Activated CD8-positive, alpha-beta T cell treated with anti-CD3 and anti-CD28 coated beads for 36 hours (primary cell): ENCODE results near the gene AQP1. TPM values are rescaled to one million over a fixed set of nuclear protein-coding genes. Genes with fewer than 3 reads are reported as not detected.

Source experiments
- ATAC-seq: fragments of 200-7000 bp; cut with Tn5 transposase; one replicate; pipeline ENCODE4 v1.10.0; 2021; ENCODE audit warnings: mild to moderate bottlenecking, moderate library complexity
- CTCF ChIA-PET: fragments of 350-600 bp; sonication (Branson Sonifier 250); formaldehyde crosslinking; loops from one replicate; lab custom pipeline; 2021; ENCODE audit warnings: antibody characterized with exemption; lab: Charles Lee
- POLR2A ChIA-PET: fragments of 350-600 bp; sonication (Branson Sonifier 250); formaldehyde crosslinking; loops from one replicate; lab custom pipeline; 2021; ENCODE audit warnings: antibody characterized with exemption; lab: Charles Lee
- DNase-seq: peaks from one replicate; pipeline ENCODE4 v3.0.0-alpha.2; 2020
- H3K27ac Mint-ChIP-seq: one replicate; pipeline ENCODE4 v1.8.0; 2021; ENCODE audit warnings: mild to moderate bottlenecking, mixed read lengths
- H3K27me3 Mint-ChIP-seq: one replicate; pipeline ENCODE4 v1.8.0; 2021; ENCODE audit warnings: mixed read lengths
- H3K36me3 Mint-ChIP-seq: one replicate; pipeline ENCODE4 v1.8.0; 2021; ENCODE audit warnings: low read depth, mixed read lengths
- H3K4me1 Mint-ChIP-seq: one replicate; pipeline ENCODE4 v1.8.0; 2021; ENCODE audit warnings: low read depth, mixed read lengths
- H3K4me3 Mint-ChIP-seq: one replicate; pipeline ENCODE4 v1.8.0; 2021; ENCODE audit warnings: mild to moderate bottlenecking, moderate library complexity, mixed read lengths
- H3K9me3 Mint-ChIP-seq: one replicate; pipeline ENCODE4 v1.8.0; 2021; ENCODE audit warnings: mixed read lengths
- CTCF ChIP-seq: fragments of 200-600 bp; IDR thresholded peaks from one replicate; pipeline ENCODE4 v1.8.0; 2022; ENCODE audit warnings: antibody characterized with exemption, mild to moderate bottlenecking
- intact Hi-C: fragments of 100-400 bp; cut with micrococcal nuclease; formaldehyde crosslinking; loops from one replicate; pipeline ENCODE4 v1.10.0; 2022
- total RNA-seq, 2 experiments: library from RNA; stranded (reverse); gene quantifications; one replicate each; pipeline ENCODE4 v1.2.3, GENCODE V29; 2021

AQP1 gene
- total RNA-seq, 2 experiments from 2014 or later: 0.22 to 0.27 TPM

DNA sequence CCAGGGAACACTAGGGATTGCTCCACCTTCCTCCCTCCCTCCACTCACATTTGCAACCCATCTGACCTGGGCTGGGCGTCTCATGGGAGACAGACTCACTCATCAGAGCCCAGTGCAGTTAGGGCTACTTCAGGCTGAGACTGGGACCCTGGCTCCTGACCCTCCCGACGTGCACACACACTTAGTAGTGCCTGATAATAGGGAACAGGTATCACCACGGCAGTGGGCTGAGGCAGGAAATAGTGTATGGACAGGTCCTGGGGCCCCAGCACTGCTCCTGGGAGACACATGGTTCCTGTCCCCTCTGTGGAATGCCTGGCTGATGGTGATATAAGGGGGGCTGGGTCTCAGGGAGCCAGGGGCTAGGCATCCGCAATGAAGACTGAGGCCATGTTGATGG is 14.3 kb downstream of the AQP1 start:
- TF ChIP-seq CTCF: no peak
- Mint-ChIP-seq H3K4me1 (no peaks in the 10 kb centered on the region), H3K27me3 (no peaks in the 10 kb centered on the region), H3K27ac (no peak overlapping the region), H3K36me3 (no peaks in the 10 kb centered on the region), H3K4me3 (no peak overlapping the region), H3K9me3 (peaks cover 3% of the 10 kb centered on the region)
- POLR2A ChIA-PET: no interaction called here
- no peak for DNase-seq
- CTCF ChIA-PET: no interaction called here
- ATAC-seq: no peak
- intact Hi-C loops: no loop called here

DNA sequence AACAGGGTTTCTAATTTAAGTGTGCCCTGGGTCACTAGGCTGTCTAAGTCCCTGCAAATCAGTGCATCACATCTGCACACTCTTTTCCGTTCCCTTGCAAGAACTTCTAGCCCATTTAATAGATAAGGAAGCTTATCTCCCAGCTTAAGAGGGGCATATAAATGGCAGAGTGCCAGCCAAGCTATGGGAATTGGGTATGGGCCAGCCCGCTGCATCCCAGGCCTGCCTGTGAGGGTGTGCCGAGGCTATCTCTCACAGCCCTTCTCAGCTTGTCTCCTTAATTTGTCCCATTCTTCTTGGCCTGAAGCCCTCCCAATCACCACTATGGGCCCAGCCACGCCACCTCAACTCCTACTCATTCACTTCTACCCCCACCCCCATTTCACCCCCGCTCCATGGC is 14.7 kb downstream of the AQP1 start:
- Mint-ChIP-seq H3K4me1 (no peaks in the 10 kb centered on the region), H3K9me3 (peaks cover 3% of the 10 kb centered on the region), H3K27ac (no peak overlapping the region), H3K36me3 (no peaks in the 10 kb centered on the region), H3K27me3 (no peaks in the 10 kb centered on the region), H3K4me3 (no peak overlapping the region)
- ChIA-PET POLR2A (no interaction called here), CTCF (no interaction called here)
- TF ChIP-seq CTCF: no peak
- DNase-seq (no peak), ATAC-seq (no peak)
- intact Hi-C loops: no loop called here

DNA sequence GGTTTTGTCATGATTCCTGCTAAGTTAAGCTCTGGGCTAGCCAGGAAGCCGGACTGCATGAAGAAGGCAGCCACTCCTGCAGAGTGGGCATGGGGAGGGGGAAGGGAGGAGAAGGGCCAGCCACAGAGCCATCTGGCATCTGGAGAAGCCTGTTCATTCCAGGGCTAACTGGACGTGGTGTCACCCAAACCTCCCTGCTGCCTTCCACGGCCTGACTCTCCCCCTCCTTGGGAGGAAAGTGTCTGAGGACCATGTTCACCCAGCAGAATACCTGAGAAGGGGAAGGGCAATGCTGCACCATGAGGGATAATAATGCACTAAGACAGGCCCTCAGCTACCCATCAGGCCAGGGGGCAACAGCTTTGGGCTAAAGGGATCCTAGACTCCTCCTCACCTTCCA is 15.4 kb downstream of the AQP1 start:
- Mint-ChIP-seq H3K9me3 (peaks cover 3% of the 10 kb centered on the region), H3K36me3 (no peaks in the 10 kb centered on the region), H3K4me3 (no peak overlapping the region), H3K27ac (no peak overlapping the region), H3K27me3 (no peaks in the 10 kb centered on the region), H3K4me1 (no peaks in the 10 kb centered on the region)
- DNase-seq: no peak
- ATAC-seq: no peak
- ChIA-PET POLR2A (no interaction called here), CTCF (no interaction called here)
- intact Hi-C loops: no loop called here
- TF ChIP-seq CTCF: no peak

GRCh38 chr7:30927559-30927958 is 15.9 kb downstream of the AQP1 start:
- H3K27ac Mint-ChIP-seq: no peak overlapping the region
- ChIA-PET POLR2A (no interaction called here), CTCF (no interaction called here)

More at GRCh38 chr7:30927559-30927958, 15.9 kb downstream of the AQP1 start:
- Mint-ChIP-seq H3K4me3 (no peak overlapping the region), H3K4me1 (no peaks in the 10 kb centered on the region), H3K27me3 (no peaks in the 10 kb centered on the region), H3K9me3 (peaks cover 3% of the 10 kb centered on the region), H3K36me3 (no peaks in the 10 kb centered on the region)
- ATAC-seq (no peak), DNase-seq (no peak)
- intact Hi-C loops: no loop called here
- TF ChIP-seq CTCF: no peak
